Fibroblast of villous mesenchyme (primary cell): ENCODE measurements around the gene WAPL. TPM values are rescaled to one million over a fixed set of nuclear protein-coding genes. Genes with fewer than 3 reads are reported as not detected.

ENCODE experiments used
- DNase-seq: peaks from one replicate; pipeline ENCODE4 v3.0.0-alpha.2; 2010; ENCODE audit warnings: low read depth
- H3K4me3 ChIP-seq: 2 replicates; pipeline ENCODE4 v1.5.1; 2011; ENCODE audit warnings: low read depth, mild to moderate bottlenecking, low read length
- total RNA-seq: library from RNA; depleted of rRNA; stranded (reverse); fragments of >200 nt; gene quantifications from 2 replicates; pipeline ENCODE4 v1.2.3, GENCODE V29; 2012
- TF ChIP-seq, protein P1 (sequence below): IDR thresholded peaks from 2 replicates; pipeline ENCODE4 v1.5.1; 2012; ENCODE audit warnings: low read depth, mild to moderate bottlenecking, low read length; ENCODE audit not compliant: insufficient read depth

The WAPL gene
- total RNA-seq, 1 donor: 64.8 TPM

DNA sequence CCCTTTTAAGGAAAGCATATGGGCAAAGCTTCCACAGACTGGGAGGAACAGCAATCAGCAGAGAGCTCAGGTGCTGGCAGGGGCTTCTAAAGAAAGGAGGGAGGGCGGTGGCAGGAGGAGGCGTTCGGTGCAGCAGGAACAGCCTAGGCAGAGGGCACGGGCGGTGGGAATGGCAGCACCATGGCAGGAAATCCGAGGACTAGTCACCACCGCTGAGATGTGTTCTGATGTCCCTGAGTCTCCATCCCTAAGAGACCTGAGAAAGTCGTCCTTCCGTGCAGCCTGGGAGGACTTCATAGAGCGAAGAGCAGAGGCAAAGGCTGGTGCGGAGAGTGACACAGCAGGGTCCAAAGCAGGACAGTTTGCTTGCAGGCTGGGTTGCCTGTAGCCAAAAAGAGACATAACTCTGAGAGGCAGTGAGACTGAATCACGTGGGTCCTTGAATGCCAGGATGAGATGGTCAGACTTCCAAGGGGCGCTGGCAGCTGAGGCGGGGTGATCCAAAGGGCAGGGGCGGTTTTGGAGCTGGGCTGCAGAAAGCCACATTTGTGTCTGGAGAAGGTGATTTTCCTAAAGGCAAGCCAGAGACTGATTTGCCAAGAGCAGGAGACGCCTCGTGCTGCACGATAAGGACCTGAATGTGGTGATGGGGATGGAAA lies 119.2 kb downstream of the WAPL start:
- DNase-seq: peak; percentile 3
- TF ChIP-seq, protein P1, sequence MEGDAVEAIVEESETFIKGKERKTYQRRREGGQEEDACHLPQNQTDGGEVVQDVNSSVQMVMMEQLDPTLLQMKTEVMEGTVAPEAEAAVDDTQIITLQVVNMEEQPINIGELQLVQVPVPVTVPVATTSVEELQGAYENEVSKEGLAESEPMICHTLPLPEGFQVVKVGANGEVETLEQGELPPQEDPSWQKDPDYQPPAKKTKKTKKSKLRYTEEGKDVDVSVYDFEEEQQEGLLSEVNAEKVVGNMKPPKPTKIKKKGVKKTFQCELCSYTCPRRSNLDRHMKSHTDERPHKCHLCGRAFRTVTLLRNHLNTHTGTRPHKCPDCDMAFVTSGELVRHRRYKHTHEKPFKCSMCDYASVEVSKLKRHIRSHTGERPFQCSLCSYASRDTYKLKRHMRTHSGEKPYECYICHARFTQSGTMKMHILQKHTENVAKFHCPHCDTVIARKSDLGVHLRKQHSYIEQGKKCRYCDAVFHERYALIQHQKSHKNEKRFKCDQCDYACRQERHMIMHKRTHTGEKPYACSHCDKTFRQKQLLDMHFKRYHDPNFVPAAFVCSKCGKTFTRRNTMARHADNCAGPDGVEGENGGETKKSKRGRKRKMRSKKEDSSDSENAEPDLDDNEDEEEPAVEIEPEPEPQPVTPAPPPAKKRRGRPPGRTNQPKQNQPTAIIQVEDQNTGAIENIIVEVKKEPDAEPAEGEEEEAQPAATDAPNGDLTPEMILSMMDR: no peak
- H3K4me3 ChIP-seq: no peak overlapping the region

DNA sequence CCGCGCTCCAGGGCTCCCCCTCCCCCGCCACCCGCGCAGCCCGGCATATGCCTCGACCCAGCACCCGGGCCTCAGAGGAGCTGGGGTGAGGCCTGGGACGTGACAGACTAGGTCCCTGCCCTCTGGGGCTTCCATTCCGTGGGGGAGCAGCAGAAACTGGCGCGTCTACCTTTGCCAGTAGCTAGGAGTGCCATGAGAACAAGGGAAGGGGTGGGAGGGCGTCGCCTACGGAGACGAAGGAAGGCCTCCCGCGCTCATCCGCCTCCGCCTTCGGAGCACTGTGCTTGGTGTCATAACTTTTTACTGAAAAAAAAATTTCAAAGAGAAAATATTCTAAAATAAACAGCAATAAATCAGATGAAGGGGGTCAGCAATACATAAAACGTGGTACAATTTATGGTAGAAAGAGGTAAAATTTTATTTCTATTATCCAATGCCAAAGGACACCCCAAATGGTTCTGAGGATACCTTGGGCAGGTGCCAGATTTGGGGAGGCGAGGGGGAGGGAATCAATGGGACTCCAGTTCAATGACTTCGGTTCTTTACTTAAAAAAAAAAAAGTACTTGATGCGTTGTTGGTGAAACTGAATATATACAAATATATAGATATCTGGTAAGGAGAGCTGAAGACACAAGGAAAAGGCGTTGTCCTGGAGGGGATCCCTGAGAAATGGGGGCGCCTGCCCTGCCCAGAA lies 119.9 kb downstream of the WAPL start:
- peak overlapping the region; percentile 68 for H3K4me3 ChIP-seq
- TF ChIP-seq, protein P1: no peak
- no peak for DNase-seq

DNA sequence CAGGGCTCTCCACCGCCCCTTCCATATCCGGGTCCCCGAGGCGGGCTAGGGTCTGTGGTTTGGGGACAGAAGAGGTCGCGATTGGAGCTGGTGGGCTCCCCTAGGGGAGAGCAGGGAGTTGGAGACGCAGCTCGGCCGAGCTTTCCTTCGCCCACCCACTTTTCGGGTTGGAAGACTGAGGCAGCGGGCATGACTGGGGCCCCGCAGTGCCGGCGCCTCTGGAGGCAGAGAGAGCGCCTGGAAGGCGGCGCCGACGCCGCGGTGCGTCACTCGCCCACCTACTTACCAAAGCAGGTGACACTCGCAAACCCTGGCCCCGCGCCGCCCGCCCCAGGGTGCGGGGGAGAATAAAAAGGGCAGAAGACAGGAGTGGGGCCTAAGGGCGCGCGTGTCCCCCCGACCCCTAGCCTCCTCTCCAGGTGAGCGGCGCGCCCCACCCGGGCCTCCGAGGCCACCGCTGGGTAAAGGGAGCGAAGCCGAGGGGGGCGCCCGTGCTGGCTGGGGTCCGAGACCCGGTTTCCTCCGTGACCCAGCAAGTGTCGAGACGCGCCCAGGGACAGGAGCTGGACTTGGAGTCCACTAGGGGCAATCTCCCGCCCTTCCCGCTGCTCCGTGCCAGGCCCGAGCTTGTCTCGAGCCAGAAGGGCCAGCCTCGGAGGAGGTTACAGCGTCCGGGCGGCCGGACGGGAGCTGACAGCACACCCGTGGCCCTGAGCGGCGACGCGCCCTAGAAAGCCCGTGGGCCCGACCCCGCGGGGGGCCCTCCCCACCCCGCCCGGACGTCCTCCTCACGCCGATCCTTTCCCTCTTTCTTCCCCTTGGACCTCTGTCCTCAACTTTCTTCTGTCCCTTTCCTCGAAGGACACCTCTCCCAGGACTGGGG lies 120.6 kb downstream of the WAPL start:
- DNase-seq: peak; percentile 24
- H3K4me3 ChIP-seq: peak overlapping the region; percentile 68
- TF ChIP-seq, protein P1: no peak

DNA sequence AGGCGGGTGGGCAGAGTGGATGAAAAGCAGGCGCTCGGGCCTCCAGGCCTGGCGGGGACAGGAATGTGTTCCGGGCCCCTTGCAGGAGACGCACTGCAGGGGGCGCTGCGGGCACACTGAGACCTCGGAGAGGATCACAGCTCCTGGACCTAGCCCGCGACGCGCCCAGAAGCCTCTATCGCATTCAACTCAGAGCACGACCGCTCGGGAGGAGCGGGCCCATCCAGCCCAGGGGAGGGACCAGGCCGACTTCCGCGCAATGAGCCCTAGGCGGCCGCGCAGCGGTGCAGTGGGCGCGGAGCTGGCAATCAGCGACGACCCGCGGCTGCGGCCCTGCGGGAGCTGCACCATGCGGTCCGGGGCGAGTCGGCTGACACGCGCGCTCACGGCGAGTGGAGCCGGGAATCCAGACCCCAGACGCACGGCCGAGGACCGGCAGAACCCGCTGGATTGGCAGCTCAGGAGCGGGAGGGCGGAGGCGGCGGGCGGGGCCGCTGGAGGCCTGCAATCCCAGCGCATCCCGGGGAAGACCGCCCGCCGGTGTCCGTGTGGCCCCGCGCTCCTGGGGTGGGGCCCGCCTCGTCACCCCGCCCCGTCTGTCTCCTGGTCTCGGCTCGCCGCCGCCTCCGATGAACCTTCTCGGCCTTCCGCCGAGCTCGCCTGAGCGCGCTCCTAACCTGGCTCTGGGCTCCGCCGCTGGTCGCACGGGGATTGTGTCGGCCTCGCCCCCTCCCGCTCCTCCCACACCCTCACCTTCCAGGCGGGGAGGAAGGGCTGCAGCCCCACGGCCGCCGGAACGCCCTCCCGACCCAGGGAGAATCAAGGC lies 121.5 kb downstream of the WAPL start:
- TF ChIP-seq, protein P1: peak; percentile 92
- peak overlapping the region; percentile 68 for H3K4me3 ChIP-seq
- peak; percentile 95 for DNase-seq

DNA sequence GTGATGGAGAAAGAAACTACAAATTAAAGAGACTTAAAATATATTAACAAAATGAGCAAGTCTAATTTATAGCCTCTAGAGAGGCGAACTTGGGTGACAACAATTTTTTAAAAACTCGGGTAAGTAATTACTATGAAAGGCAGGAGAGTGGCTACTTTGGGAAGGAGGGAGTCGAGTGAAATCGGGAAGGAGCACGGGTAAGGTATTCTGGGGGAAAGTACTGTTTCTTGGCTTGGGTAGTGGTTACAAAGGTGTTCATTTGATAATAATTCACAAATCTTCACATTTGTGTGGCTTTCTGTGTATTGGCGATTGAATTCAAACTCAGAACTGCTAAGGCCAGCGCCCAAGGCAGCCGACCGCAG lies 122.1 kb downstream of the WAPL start:
- DNase-seq: no peak
- TF ChIP-seq, protein P1: no peak

DNA sequence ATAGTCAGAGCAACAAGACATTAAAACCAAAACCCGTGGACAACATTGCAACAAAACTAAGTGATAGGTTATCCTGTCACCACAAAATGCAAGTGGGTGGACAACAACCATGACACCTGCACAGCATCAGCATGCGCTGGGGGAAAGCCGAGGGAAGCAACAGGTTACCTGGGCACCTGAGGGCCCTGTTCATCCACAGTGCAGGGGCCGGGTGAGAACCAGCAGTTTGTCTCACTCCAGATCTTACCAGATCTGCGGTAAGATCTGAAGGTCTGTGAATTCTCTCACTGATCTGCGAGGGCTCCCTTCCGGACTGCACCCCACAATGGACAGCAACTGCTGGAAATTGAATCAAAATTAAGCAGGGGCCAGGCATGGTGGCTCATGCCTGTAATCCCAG lies 124.5 kb downstream of the WAPL start:
- no peak for DNase-seq
- TF ChIP-seq, protein P1: no peak
- no peak overlapping the region for H3K4me3 ChIP-seq

More for the DNA sequence above, 122.1 kb downstream of the WAPL start:
- peak overlapping the region; percentile 68 for H3K4me3 ChIP-seq
